ENCODE measurements around the gene PLEKHF1.

GRCh38 chr19:29623726-29624488, 41.4 kb upstream of the PLEKHF1 start:
- TF ChIP-seq EZH2 (IDR thresholded peaks at IDR 0.05) (no peak), POLR2AphosphoS5 (IDR thresholded peaks at IDR 0.05; ENCODE audit: borderline replicate concordance, low read depth, low read length) (no peak)
